OCI-LY3 (cell line): ENCODE results near the gene USF3.

Source experiments
- CTCF ChIP-seq: fragments of 200-600, 300-600 bp; sonication (generic); IDR thresholded peaks from 2 replicates; pipeline ENCODE4 v1.5.1; 2014; ENCODE audit warnings: antibody characterized with exemption, low read length, low read depth
- EZH2phosphoT487 ChIP-seq: fragments of 200-600 bp; shearing (Covaris generic); IDR thresholded peaks from 2 replicates; pipeline ENCODE4 v1.6.1; 2018; ENCODE audit warnings: antibody characterized with exemption, mixed run types, low read depth

- no peak for TF ChIP-seq EZH2phosphoT487
- TF ChIP-seq CTCF = no peak
Observed at GRCh38 chr3:113659101-113659541, 37.3 kb downstream of the USF3 start.
